Gastrocnemius medialis (tissue), 4 donors: ENCODE results near the gene APOBR. TPM values are rescaled to one million over a fixed set of nuclear protein-coding genes. Genes with fewer than 3 reads are reported as not detected.

Source experiments
- ATAC-seq, 2 donors: fragments of 150-250 bp; one replicate each; pipeline ENCODE4 v1.9.1; 2016
- DNase-seq, 2 donors: peaks; one replicate each; pipeline ENCODE4 v3.0.0-alpha.2; 2019
- H3K27ac ChIP-seq, 4 donors: fragments of 200-600 bp; sonication (generic); 1 replicate in 1 of 4; 2 replicates in 3 of 4; pipeline ENCODE4 v1.5.1; 2016 to 2018; ENCODE audit warnings: mild to moderate bottlenecking in 2 of 4, moderate library complexity in 1 of 4
- H3K27me3 ChIP-seq, 3 donors: fragments of 200-600 bp; sonication (generic) in 2 of 3; 1 replicate in 1 of 3; 2 replicates in 2 of 3; pipeline versions ENCODE4 v1.5.1 to v1.6.0; 2016 to 2019; ENCODE audit warnings: mild to moderate bottlenecking in 1 of 3, moderate library complexity in 1 of 3
- H3K36me3 ChIP-seq, 2 donors: fragments of 200-600 bp; sonication (generic) in 1 of 2; one replicate each; pipeline ENCODE4 v1.5.1; 2017 to 2018
- H3K4me1 ChIP-seq, 2 donors: fragments of 200-600 bp; sonication (generic) in 1 of 2; one replicate each; pipeline ENCODE4 v1.5.1; 2016 to 2017; ENCODE audit warnings: mild to moderate bottlenecking in 2 of 2
- H3K4me3 ChIP-seq, 4 donors: fragments of 200-600 bp; sonication (generic) in 3 of 4; 1 replicate in 1 of 4; 2 replicates in 3 of 4; pipeline ENCODE4 v1.5.1; 2016 to 2019; ENCODE audit warnings: mild to moderate bottlenecking in 2 of 4
- H3K9me3 ChIP-seq, 3 donors: fragments of 200-600 bp; sonication (generic) in 2 of 3; 1 replicate in 1 of 3; 2 replicates in 2 of 3; pipeline ENCODE4 v1.5.1; 2016 to 2019
- POLR2A ChIP-seq, 2 donors: fragments of 450-650 bp; IDR thresholded peaks; one replicate each; pipeline ENCODE4 v1.6.1; 2017; ENCODE audit warnings: antibody characterized with exemption in 2 of 2, mild to moderate bottlenecking in 2 of 2, moderate library complexity in 2 of 2
- in situ Hi-C, 4 donors: fragments of 200-750 bp; cut with MboI; loops; one replicate each; pipeline versions ENCODE4 v1.15.0 to v1.8.0; 2017; ENCODE audit warnings: low sequenced_read_pairs in 4 of 4
- intact Hi-C: fragments of 100-400 bp; cut with DNase I; formaldehyde crosslinking; loops from one replicate; pipeline ENCODE4 v1.15.1; 2023; ENCODE audit warnings: low total_unique reads
- total RNA-seq, 4 donors: library from RNA; depleted of rRNA; stranded (reverse); fragments of >200 nt; gene quantifications; one replicate each; pipeline versions ENCODE4 v1.1.0 to v1.2.3, GENCODE V29; 2016
- TF ChIP-seq, protein P1 (sequence below), 5 experiments: fragments of 450-650 bp in 3 of 5; fragments of 200-600 bp in 2 of 5; sonication (generic) in 2 of 5; IDR thresholded peaks in 4 of 5; conservative IDR thresholded peaks in 1 of 5; 1 replicate in 4 of 5; 2 replicates in 1 of 5; pipeline ENCODE4 v1.5.1; 2016 to 2019; ENCODE audit warnings: antibody characterized with exemption in 5 of 5, mild to moderate bottlenecking in 3 of 5, moderate library complexity in 3 of 5

APOBR gene
- total RNA-seq, 4 donors from 2014 or later, result 0.15 to 1.4 (median 0.54) TPM

DNA sequence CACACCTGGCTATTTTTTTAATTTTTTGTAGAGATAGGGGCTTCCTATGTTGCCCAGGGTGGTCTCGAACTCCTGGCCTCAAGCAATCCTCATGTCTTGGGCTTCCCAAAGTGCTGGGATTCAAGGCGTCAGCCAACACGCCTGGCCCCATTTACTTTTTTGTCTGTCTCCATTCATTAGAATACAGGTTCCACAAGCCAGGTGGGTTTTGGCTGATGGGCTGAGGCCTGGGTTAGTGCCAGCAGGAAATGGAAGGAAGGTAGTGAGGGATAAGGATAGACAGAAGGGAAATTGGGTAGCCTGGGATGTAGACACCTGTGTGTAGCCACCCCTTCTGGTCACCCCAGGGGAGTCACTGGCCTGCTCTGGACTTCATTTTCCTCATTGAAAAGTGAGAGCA, 16.6 kb downstream of the APOBR start:
- Histone ChIP-seq H3K27ac (no peak overlapping the region), H3K27me3 (peaks cover 0 to 5% (median 4%) of the 10 kb centered on the region in 3 donors), H3K4me3 (no peak overlapping the region), H3K36me3 (no peaks in the 10 kb centered on the region), H3K4me1 (no peaks in the 10 kb centered on the region), H3K9me3 (no peaks in the 10 kb centered on the region)
- TF ChIP-seq, protein P1, sequence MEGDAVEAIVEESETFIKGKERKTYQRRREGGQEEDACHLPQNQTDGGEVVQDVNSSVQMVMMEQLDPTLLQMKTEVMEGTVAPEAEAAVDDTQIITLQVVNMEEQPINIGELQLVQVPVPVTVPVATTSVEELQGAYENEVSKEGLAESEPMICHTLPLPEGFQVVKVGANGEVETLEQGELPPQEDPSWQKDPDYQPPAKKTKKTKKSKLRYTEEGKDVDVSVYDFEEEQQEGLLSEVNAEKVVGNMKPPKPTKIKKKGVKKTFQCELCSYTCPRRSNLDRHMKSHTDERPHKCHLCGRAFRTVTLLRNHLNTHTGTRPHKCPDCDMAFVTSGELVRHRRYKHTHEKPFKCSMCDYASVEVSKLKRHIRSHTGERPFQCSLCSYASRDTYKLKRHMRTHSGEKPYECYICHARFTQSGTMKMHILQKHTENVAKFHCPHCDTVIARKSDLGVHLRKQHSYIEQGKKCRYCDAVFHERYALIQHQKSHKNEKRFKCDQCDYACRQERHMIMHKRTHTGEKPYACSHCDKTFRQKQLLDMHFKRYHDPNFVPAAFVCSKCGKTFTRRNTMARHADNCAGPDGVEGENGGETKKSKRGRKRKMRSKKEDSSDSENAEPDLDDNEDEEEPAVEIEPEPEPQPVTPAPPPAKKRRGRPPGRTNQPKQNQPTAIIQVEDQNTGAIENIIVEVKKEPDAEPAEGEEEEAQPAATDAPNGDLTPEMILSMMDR (IDR thresholded peaks at IDR 0.05 in 4 of 5, conservative IDR thresholded peaks at IDR 0.05 in 1 of 5), result no peak
- TF ChIP-seq POLR2A (IDR thresholded peaks at IDR 0.05), result no peak
- intact Hi-C loops, result no loop called here
- DNase-seq (no peak), ATAC-seq (no peak)
- in situ Hi-C loops, result no loop called here

DNA sequence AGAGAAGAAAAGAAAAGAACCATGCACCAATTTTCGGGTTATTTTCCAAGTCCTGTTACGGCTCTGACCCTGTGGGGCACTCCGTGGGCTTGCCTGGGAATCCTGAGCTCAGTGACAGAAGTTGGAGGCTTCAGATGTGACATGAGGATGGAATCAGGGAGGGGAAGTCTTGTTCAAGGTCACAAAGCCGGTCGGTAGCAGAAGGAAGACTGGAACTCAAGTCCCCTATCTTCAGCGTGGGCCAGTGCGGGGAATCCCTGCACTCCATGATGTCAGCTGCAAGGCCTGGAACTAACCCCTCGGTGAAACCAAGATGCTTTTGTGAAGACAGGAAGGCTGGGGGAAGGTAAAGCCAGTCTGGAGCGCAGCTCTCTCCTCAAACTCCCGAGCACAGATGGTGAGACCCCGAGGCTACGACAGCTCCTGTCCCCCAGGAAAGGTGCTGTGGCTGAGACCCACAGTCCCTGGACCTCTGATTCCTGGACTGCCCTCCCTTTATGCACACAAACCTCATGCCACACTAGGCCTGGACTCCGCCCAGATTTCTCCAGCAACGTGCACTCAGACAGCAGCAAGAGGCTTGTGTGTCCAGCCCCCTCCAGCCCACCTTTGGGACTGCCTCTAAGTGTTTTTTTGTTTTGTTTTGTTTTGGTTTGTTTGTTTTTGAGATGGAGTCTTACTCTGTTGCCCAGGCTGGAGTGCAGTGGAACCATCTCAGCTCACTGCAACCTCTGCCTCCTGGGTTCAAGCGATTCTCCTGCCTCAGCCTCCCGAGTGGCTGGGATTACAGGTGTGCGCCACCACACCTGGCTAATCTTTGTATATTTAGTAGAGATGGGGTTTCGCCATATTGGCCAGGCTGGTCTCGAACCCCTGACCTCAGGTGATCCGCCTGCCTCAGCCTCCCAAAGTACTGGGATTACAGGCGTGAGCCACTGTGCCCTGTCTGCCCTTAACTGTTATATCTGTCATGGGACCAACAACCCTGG, 17.7 kb downstream of the APOBR start:
- no peak for ATAC-seq
- Histone ChIP-seq H3K27me3 (peaks cover 0 to 4% (median 4%) of the 10 kb centered on the region in 3 donors), H3K4me3 (no peak overlapping the region), H3K9me3 (no peaks in the 10 kb centered on the region), H3K36me3 (no peaks in the 10 kb centered on the region), H3K4me1 (no peaks in the 10 kb centered on the region), H3K27ac (no peak overlapping the region)
- intact Hi-C loops, result no loop called here
- TF ChIP-seq, protein P1 (IDR thresholded peaks at IDR 0.05 in 4 of 5, conservative IDR thresholded peaks at IDR 0.05 in 1 of 5), result no peak
- no peak for TF ChIP-seq POLR2A (IDR thresholded peaks at IDR 0.05)
- DNase-seq, result no peak
- in situ Hi-C loops, result no loop called here

DNA sequence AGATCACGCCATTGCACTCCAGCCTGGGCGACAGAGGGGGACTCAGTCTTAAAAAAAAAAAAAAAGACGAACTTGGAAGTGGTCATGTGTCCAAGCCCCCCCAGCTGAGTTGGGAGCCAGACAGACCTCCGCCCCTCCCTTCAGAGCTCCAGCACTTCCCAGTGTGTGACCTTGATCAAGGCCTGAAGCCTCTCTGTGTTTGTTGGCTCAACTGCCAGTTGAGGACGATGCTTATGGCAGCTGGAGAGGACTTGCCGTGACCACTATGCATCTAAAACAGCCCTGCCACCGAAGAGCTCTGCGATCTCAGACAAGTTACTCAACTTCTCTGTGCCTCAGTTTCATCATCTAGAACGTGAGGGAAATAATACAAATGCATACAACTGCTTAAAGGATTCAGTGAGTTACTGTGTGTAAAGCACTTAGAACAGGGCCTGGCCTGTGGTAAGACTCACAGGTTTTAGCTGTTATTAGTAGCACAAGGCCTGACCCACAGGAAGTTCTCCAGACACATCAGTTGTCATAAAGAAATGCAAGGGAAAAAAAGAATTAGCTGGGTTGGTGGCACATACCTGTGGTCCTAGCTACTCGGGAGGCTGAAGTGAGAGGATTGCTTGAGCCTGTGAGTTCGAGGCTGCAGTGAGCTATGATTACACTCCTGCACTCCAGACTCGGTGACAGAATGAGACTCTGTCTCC, 19.2 kb downstream of the APOBR start:
- in situ Hi-C loops, result no loop called here
- H3K36me3 ChIP-seq, result no peaks in the 10 kb centered on the region
- no peaks in the 10 kb centered on the region for H3K27me3 ChIP-seq

DNA sequence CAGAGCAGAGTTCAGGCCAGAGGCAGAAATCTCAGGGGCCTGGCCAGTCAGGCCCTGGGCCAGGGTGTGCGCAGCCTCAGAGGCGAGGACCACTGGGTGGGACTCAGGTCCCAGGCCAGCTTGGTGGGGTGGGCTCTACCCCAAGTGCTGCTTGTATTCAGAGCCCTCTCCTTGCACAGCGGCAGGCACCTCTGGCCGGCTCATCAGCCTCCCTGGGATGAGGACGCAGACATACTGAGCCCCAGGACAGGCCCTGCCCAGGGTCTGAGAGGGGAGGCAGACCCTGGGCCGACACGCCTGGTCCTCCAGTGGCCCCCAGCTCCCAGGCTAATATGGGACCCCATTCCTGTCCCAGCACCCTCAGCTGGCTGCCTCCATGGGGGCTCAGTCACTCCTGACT, 19.8 kb downstream of the APOBR start:
- Histone ChIP-seq H3K27me3 (no peaks in the 10 kb centered on the region), H3K4me3 (no peak overlapping the region), H3K4me1 (no peaks in the 10 kb centered on the region), H3K27ac (no peak overlapping the region), H3K9me3 (no peaks in the 10 kb centered on the region), H3K36me3 (no peaks in the 10 kb centered on the region)
- no peak for ATAC-seq
- in situ Hi-C loops, result no loop called here
- DNase-seq, result no peak
- no peak for TF ChIP-seq POLR2A (IDR thresholded peaks at IDR 0.05)
- TF ChIP-seq, protein P1 (IDR thresholded peaks at IDR 0.05 in 4 of 5, conservative IDR thresholded peaks at IDR 0.05 in 1 of 5), result no peak
- intact Hi-C loops, result no loop called here

More for the DNA sequence above, 19.2 kb downstream of the APOBR start:
- H3K9me3 ChIP-seq, result no peaks in the 10 kb centered on the region
- H3K4me1 ChIP-seq, result no peaks in the 10 kb centered on the region
- DNase-seq, result no peak
- intact Hi-C loops, result no loop called here
- ATAC-seq, result no peak
- no peak for TF ChIP-seq POLR2A (IDR thresholded peaks at IDR 0.05)
- TF ChIP-seq, protein P1 (IDR thresholded peaks at IDR 0.05 in 4 of 5, conservative IDR thresholded peaks at IDR 0.05 in 1 of 5), result no peak
- H3K4me3 ChIP-seq, result no peak overlapping the region
- H3K27ac ChIP-seq, result no peak overlapping the region
